HEK293 (cell line): ENCODE measurements around the gene EFCAB9.

Source experiments
- CTCF ChIA-PET: fragments of 350-600 bp; formaldehyde crosslinking; extraction: SDS; loops from one replicate; lab custom pipeline; 2021; ENCODE audit warnings: antibody characterized with exemption; lab: Yijun Ruan, JAX
- POLR2A ChIA-PET: fragments of 300-600 bp; formaldehyde crosslinking; extraction: SDS; loops from one replicate; lab custom pipeline; 2020; ENCODE audit warnings: antibody characterized with exemption, inconsistent platforms; lab: Yijun Ruan, JAX
- H3K27ac ChIP-seq: fragments of 200-500 bp; sonication (Bioruptor generic); 2 replicates; pipeline ENCODE4 v1.5.1; 2014; ENCODE audit warnings: low read depth, low read length, control low read depth, inconsistent platforms; ENCODE audit errors: extremely low read depth
- H3K36me3 ChIP-seq, 2 experiments: fragments of 200-500 bp in 1 of 2; sonication (Bioruptor generic) in 1 of 2; 1 replicate in 1 of 2; 2 replicates in 1 of 2; pipeline ENCODE4 v1.5.1; 2014 to 2017; ENCODE audit warnings: inconsistent platforms in 2 of 2, low read length in 2 of 2; ENCODE audit not compliant: control insufficient read depth in 2 of 2, insufficient read depth in 1 of 2
- H3K4me1 ChIP-seq: fragments of 200-500 bp; sonication (Bioruptor generic); 2 replicates; pipeline ENCODE4 v1.5.1; 2014; ENCODE audit warnings: mild to moderate bottlenecking, low read length, inconsistent platforms; ENCODE audit not compliant: control insufficient read depth, insufficient read depth
- H3K4me3 ChIP-seq: 2 replicates; pipeline ENCODE4 v1.5.1; 2011; ENCODE audit warnings: low read depth, mild to moderate bottlenecking, control low read depth, low read length, moderate library complexity
- H3K9me3 ChIP-seq: fragments of 200-500 bp; sonication (Bioruptor generic); 2 replicates; pipeline ENCODE4 v1.5.1; 2014; ENCODE audit warnings: low read depth, low read length, inconsistent platforms; ENCODE audit not compliant: control insufficient read depth, insufficient read depth
- EGR2 ChIP-seq: fragments of 450-650 bp; formaldehyde crosslinking; IDR thresholded peaks from 2 replicates; pipeline ENCODE4 v1.5.1; 2016; ENCODE audit warnings: low read depth, missing biosample characterization, missing genetic modification characterization
- FEZF1 ChIP-seq: fragments of 450-650 bp; formaldehyde crosslinking; IDR thresholded peaks from 2 replicates; pipeline ENCODE4 v1.5.1; 2016; ENCODE audit warnings: missing biosample characterization, missing genetic modification characterization
- GLIS1 ChIP-seq: fragments of 450-650 bp; formaldehyde crosslinking; IDR thresholded peaks from 2 replicates; pipeline ENCODE4 v1.5.1; 2016; ENCODE audit warnings: missing biosample characterization, missing genetic modification characterization
- KLF17 ChIP-seq: fragments of 450-650 bp; formaldehyde crosslinking; IDR thresholded peaks from 2 replicates; pipeline ENCODE4 v1.5.1; 2016; ENCODE audit warnings: missing biosample characterization, missing genetic modification characterization
- REPIN1 ChIP-seq: fragments of 450-650 bp; formaldehyde crosslinking; IDR thresholded peaks from 2 replicates; pipeline ENCODE4 v1.5.1; 2017; ENCODE audit warnings: missing biosample characterization, missing genetic modification characterization, low read depth
- ZIC2 ChIP-seq: fragments of 450-650 bp; formaldehyde crosslinking; IDR thresholded peaks from 2 replicates; pipeline ENCODE4 v1.5.1; 2016; ENCODE audit warnings: missing biosample characterization, missing genetic modification characterization
- ZNF112 ChIP-seq: fragments of 450-650 bp; formaldehyde crosslinking; IDR thresholded peaks from 2 replicates; pipeline ENCODE4 v1.5.0; 2017; ENCODE audit warnings: missing biosample characterization, missing genetic modification characterization
- ZNF211 ChIP-seq: fragments of 450-650 bp; formaldehyde crosslinking; IDR thresholded peaks from 2 replicates; pipeline ENCODE4 v1.5.1; 2016; ENCODE audit warnings: low read depth, missing biosample characterization, missing genetic modification characterization
- ZNF214 ChIP-seq: fragments of 450-650 bp; formaldehyde crosslinking; IDR thresholded peaks from 2 replicates; pipeline ENCODE4 v1.5.1; 2017; ENCODE audit warnings: missing biosample characterization, mild to moderate bottlenecking, missing genetic modification characterization, borderline replicate concordance
- ZNF266 ChIP-seq: fragments of 450-650 bp; formaldehyde crosslinking; IDR thresholded peaks from 2 replicates; pipeline ENCODE4 v1.5.1; 2016; ENCODE audit warnings: missing biosample characterization, missing genetic modification characterization, low read depth
- ZNF394 ChIP-seq: fragments of 450-650 bp; formaldehyde crosslinking; IDR thresholded peaks from 2 replicates; pipeline ENCODE4 v1.5.1; 2016; ENCODE audit warnings: missing biosample characterization, missing genetic modification characterization, mild to moderate bottlenecking, moderate library complexity, borderline replicate concordance
- ZNF514 ChIP-seq: fragments of 450-650 bp; formaldehyde crosslinking; IDR thresholded peaks from 2 replicates; pipeline ENCODE4 v1.5.1; 2016; ENCODE audit warnings: missing biosample characterization, missing genetic modification characterization
- ZNF558 ChIP-seq: fragments of 450-650 bp; formaldehyde crosslinking; IDR thresholded peaks from 2 replicates; pipeline ENCODE4 v1.5.1; 2016; ENCODE audit warnings: missing biosample characterization, missing genetic modification characterization
- ZNF596 ChIP-seq: fragments of 450-650 bp; IDR thresholded peaks from 2 replicates; pipeline ENCODE4 v1.5.0; 2018; ENCODE audit warnings: missing biosample characterization, mild to moderate bottlenecking, missing genetic modification characterization, moderate library complexity
- ZNF610 ChIP-seq: fragments of 450-650 bp; formaldehyde crosslinking; IDR thresholded peaks from 2 replicates; pipeline ENCODE4 v1.5.1; 2016; ENCODE audit warnings: missing biosample characterization, missing genetic modification characterization, borderline replicate concordance
- ZNF654 ChIP-seq: fragments of 450-650 bp; formaldehyde crosslinking; IDR thresholded peaks from 2 replicates; pipeline ENCODE4 v1.5.1; 2016; ENCODE audit warnings: low read depth, missing biosample characterization, missing genetic modification characterization
- ZNF785 ChIP-seq: fragments of 450-650 bp; formaldehyde crosslinking; IDR thresholded peaks from 2 replicates; pipeline ENCODE4 v1.5.1; 2016; ENCODE audit warnings: missing biosample characterization, missing genetic modification characterization
- ZNF792 ChIP-seq: fragments of 450-650 bp; formaldehyde crosslinking; IDR thresholded peaks from 2 replicates; pipeline ENCODE4 v1.5.1; 2016; ENCODE audit warnings: missing biosample characterization, missing genetic modification characterization
- ZSCAN4 ChIP-seq: fragments of 450-650 bp; formaldehyde crosslinking; IDR thresholded peaks from 2 replicates; pipeline ENCODE4 v1.5.1; 2017; ENCODE audit warnings: missing biosample characterization, missing genetic modification characterization
- ZSCAN5A ChIP-seq: fragments of 450-650 bp; formaldehyde crosslinking; IDR thresholded peaks from 2 replicates; pipeline ENCODE4 v1.5.1; 2016; ENCODE audit warnings: missing biosample characterization, missing genetic modification characterization
- TF ChIP-seq, protein P1 (sequence below): fragments of 450-650 bp; formaldehyde crosslinking; optimal IDR thresholded peaks from 2 replicates; pipeline ENCODE3; 2016; ENCODE audit warnings: missing biosample characterization, mild to moderate bottlenecking, missing genetic modification characterization
- TF ChIP-seq, protein P2 (sequence below): IDR thresholded peaks from 2 replicates; pipeline ENCODE4 v1.6.1; 2011; ENCODE audit warnings: mild to moderate bottlenecking, low read depth, low read length, borderline replicate concordance
- TF ChIP-seq, protein P3 (sequence below): fragments of 450-650 bp; formaldehyde crosslinking; IDR thresholded peaks from 2 replicates; pipeline ENCODE4 v1.5.1; 2016; ENCODE audit warnings: missing biosample characterization, missing genetic modification characterization
- TF ChIP-seq, protein P4 (sequence below): fragments of 450-650 bp; formaldehyde crosslinking; IDR thresholded peaks from 2 replicates; pipeline ENCODE4 v1.5.1; 2017; ENCODE audit warnings: missing biosample characterization, missing genetic modification characterization

The EFCAB9 gene

GRCh38 chr5:172211676-172212075 is 17.7 kb downstream of the EFCAB9 start (continued):
- TF ChIP-seq, protein P1, sequence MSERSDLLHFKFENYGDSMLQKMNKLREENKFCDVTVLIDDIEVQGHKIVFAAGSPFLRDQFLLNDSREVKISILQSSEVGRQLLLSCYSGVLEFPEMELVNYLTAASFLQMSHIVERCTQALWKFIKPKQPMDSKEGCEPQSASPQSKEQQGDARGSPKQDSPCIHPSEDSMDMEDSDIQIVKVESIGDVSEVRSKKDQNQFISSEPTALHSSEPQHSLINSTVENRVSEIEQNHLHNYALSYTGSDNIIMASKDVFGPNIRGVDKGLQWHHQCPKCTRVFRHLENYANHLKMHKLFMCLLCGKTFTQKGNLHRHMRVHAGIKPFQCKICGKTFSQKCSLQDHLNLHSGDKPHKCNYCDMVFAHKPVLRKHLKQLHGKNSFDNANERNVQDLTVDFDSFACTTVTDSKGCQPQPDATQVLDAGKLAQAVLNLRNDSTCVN (tag by site-specific recombination) = no peak

DNA sequence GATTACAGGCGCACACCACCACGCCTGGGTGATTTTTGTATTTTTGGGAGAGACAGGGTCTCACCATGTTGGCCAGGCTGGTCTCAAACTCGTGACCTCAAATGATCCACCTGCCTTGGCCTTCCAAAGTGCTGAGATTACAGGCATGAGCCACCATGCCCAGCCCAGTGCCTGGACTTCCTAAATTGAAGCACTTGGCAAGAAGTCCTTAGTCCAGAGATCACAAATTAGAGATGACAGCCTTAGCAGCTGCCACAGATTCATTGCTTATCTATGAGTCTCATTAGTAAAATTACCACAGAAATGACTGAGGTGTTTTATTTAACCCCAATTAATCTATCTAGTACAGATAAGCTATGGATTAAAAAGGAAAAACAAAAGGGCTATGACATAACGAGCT is 19.2 kb downstream of the EFCAB9 start:
- no peak overlapping the region for H3K27ac ChIP-seq
- ChIA-PET POLR2A (no interaction called here), CTCF (interaction anchor here (1.3 kb wide), 1 partner anchor 24 kb away, joined by 4 read pairs; no protein-coding TSS in a partner anchor)

GRCh38 chr5:172216345-172216744 is 22.4 kb downstream of the EFCAB9 start:
- Histone ChIP-seq H3K9me3 (no peaks in the 10 kb centered on the region), H3K4me1 (no peaks in the 10 kb centered on the region), H3K27ac (no peak overlapping the region), H3K4me3 (no peak overlapping the region), H3K36me3 (peaks cover 21 to 39% of the 10 kb centered on the region in 2 experiments)
- POLR2A ChIA-PET = no interaction called here
- CTCF ChIA-PET = no interaction called here
- TF ChIP-seq ZNF558 = no peak
- no peak for TF ChIP-seq ZNF394 (tag by site-specific recombination)
- no peak for TF ChIP-seq ZNF514 (tag by site-specific recombination)
- no peak for TF ChIP-seq ZNF214 (tag by site-specific recombination)
- no peak for TF ChIP-seq ZNF792 (tag by site-specific recombination)
- no peak for TF ChIP-seq ZIC2
- no peak for TF ChIP-seq ZNF610
- TF ChIP-seq KLF17 (tag by site-specific recombination) = no peak
- no peak for TF ChIP-seq ZNF112 (tag by site-specific recombination)
- TF ChIP-seq, protein P2, sequence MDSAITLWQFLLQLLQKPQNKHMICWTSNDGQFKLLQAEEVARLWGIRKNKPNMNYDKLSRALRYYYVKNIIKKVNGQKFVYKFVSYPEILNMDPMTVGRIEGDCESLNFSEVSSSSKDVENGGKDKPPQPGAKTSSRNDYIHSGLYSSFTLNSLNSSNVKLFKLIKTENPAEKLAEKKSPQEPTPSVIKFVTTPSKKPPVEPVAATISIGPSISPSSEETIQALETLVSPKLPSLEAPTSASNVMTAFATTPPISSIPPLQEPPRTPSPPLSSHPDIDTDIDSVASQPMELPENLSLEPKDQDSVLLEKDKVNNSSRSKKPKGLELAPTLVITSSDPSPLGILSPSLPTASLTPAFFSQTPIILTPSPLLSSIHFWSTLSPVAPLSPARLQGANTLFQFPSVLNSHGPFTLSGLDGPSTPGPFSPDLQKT = no peak
- TF ChIP-seq, protein P3, sequence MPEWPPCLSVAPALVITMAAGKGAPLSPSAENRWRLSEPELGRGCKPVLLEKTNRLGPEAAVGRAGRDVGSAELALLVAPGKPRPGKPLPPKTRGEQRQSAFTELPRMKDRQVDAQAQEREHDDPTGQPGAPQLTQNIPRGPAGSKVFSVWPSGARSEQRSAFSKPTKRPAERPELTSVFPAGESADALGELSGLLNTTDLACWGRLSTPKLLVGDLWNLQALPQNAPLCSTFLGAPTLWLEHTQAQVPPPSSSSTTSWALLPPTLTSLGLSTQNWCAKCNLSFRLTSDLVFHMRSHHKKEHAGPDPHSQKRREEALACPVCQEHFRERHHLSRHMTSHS = no peak
- TF ChIP-seq FEZF1 (tag by site-specific recombination) = no peak
- no peak for TF ChIP-seq EGR2
- TF ChIP-seq, protein P4, sequence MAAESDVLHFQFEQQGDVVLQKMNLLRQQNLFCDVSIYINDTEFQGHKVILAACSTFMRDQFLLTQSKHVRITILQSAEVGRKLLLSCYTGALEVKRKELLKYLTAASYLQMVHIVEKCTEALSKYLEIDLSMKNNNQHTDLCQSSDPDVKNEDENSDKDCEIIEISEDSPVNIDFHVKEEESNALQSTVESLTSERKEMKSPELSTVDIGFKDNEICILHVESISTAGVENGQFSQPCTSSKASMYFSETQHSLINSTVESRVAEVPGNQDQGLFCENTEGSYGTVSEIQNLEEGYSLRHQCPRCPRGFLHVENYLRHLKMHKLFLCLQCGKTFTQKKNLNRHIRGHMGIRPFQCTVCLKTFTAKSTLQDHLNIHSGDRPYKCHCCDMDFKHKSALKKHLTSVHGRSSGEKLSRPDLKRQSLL (tag by site-specific recombination) = no peak
- TF ChIP-seq REPIN1 (tag by site-specific recombination) = no peak
- no peak for TF ChIP-seq ZNF654 (tag by site-specific recombination)

More for the DNA sequence above, 19.2 kb downstream of the EFCAB9 start:
- peaks cover 6 to 41% of the 10 kb centered on the region in 2 experiments for H3K36me3 ChIP-seq
- no peak overlapping the region for H3K4me3 ChIP-seq
- no peaks in the 10 kb centered on the region for H3K9me3 ChIP-seq
- TF ChIP-seq ZNF266 (tag by site-specific recombination) (no peak), ZSCAN5A (no peak), ZNF654 (tag by site-specific recombination) (no peak), ZNF596 (tag by site-specific recombination) (no peak), ZNF785 (tag by site-specific recombination) (no peak), ZSCAN4 (tag by site-specific recombination) (no peak), GLIS1 (tag by site-specific recombination) (no peak), ZNF211 (no peak)
- no peaks in the 10 kb centered on the region for H3K4me1 ChIP-seq
